ENCODE data around the gene FAM50B. TPM values are rescaled to one million over a fixed set of nuclear protein-coding genes. Genes with fewer than 3 reads are reported as not detected.

Gene FAM50B
- total and polyA plus RNA-seq, 2 of the 13 experiments (the other 11 are each of a cell fraction or from before 2014, with no cell fraction given) = 0.05 TPM; not detected in 1

GRCh38 chr6:3825331-3825831 is 23.8 kb upstream of the FAM50B start (continued):
- TF ChIP-seq ZNF609 (CRISPR knock-in tag; IDR thresholded peaks at IDR 0.05; ENCODE audit: borderline replicate concordance) = peak; percentile 62; the same call in 1 of the 2 replicates
- TF ChIP-seq ZNF687 (CRISPR knock-in tag; IDR thresholded peaks at IDR 0.05) = peak; percentile 81
- TF ChIP-seq ZNF205 (CRISPR knock-in tag; IDR thresholded peaks at IDR 0.05) = peak; percentile 61; the same call in 1 of the 2 replicates
- peak; percentile 86; the same call in 1 of the 2 replicates for TF ChIP-seq SMAD1 (CRISPR knock-in tag; IDR thresholded peaks at IDR 0.05; ENCODE audit: borderline replicate concordance, low read depth)
- peak; percentile 52; the same call in 1 of the 2 replicates for TF ChIP-seq PITX1 (CRISPR knock-in tag; IDR thresholded peaks at IDR 0.05)
- peak; percentile 76 for TF ChIP-seq RXRB (CRISPR knock-in tag; IDR thresholded peaks at IDR 0.05; ENCODE audit: borderline replicate concordance)
- TF ChIP-seq POLR2G (IDR thresholded peaks at IDR 0.05; ENCODE audit: low read depth, low read length) = peak; percentile 47; the same call in 1 of the 2 replicates
- peak; percentile 56 for TF ChIP-seq TEAD3 (CRISPR knock-in tag; optimal IDR thresholded peaks at IDR 0.05; ENCODE audit: borderline replicate concordance)
- TF ChIP-seq ZNF230 (CRISPR knock-in tag; IDR thresholded peaks at IDR 0.05) = no peak
- 0 out of 2 replicates have a peak, but pooled peaks have one; percentile 21 for TF ChIP-seq PHF8 (CRISPR knock-in tag; IDR thresholded peaks at IDR 0.05)
- TF ChIP-seq DZIP1 (CRISPR knock-in tag; IDR thresholded peaks at IDR 0.05) = no peak
- 0 out of 2 replicates have a peak, but pooled peaks have one; percentile 32 for TF ChIP-seq PPARG (CRISPR knock-in tag; conservative IDR thresholded peaks at IDR 0.05)
- peak; percentile 28; the same call in 1 of the 2 replicates for TF ChIP-seq ZNF383 (CRISPR knock-in tag; IDR thresholded peaks at IDR 0.05; ENCODE audit: borderline replicate concordance)
- TF ChIP-seq ZGPAT (CRISPR knock-in tag; IDR thresholded peaks at IDR 0.05) = peak; percentile 73
- no peak for TF ChIP-seq SMYD3 (CRISPR knock-in tag; IDR thresholded peaks at IDR 0.05)
- TF ChIP-seq GTF3A (CRISPR knock-in tag; conservative IDR thresholded peaks at IDR 0.05) = 0 out of 2 replicates have a peak, but pooled peaks have one; percentile 63

Data from HepG2 (cell line).